ENCODE measurements around the gene ZNF862. TPM values are rescaled to one million over a fixed set of nuclear protein-coding genes. Genes with fewer than 3 reads are reported as not detected.

ZNF862 gene
- total RNA-seq, 2 donors from 2014 or later = 8.3 to 15.6 TPM

- H3K36me3 ChIP-seq (ENCODE audit: control insufficient read depth, insufficient read depth, low read length) = no peaks in the 10 kb centered on the region
- H3K4me1 Mint-ChIP-seq = no peaks in the 10 kb centered on the region
- no peak overlapping the region for H3K4me3 Mint-ChIP-seq
- no peak overlapping the region for H3K27ac Mint-ChIP-seq
- DNase-seq = no peak
- no peaks in the 10 kb centered on the region for H3K36me3 Mint-ChIP-seq (ENCODE audit: low read depth)
- H3K27ac ChIP-seq (ENCODE audit: low read depth, low read length) = no peak overlapping the region
- no peak overlapping the region for H3K9ac ChIP-seq (ENCODE audit: extremely low read depth, low read length, poor library complexity, severe bottlenecking)
- H3K9me3 ChIP-seq (ENCODE audit: control insufficient read depth, low read length) = no peaks in the 10 kb centered on the region
- peaks cover 31% of the 10 kb centered on the region for H3K27me3 ChIP-seq (ENCODE audit: control insufficient read depth, insufficient read depth, low read length, poor library complexity, severe bottlenecking)
- H3K4me1 ChIP-seq (ENCODE audit: control insufficient read depth, insufficient read depth, low read length) = no peaks in the 10 kb centered on the region
- no peaks in the 10 kb centered on the region for H3K9me3 Mint-ChIP-seq
- no peak for TF ChIP-seq CTCF (conservative IDR thresholded peaks at IDR 0.05)
- H3K4me3 ChIP-seq (ENCODE audit: low read length) = no peak overlapping the region
- 85 to 91% methylated on average over 5 to 10 of the region's 10 CpGs for WGBS, 2 experiments (ENCODE audit: insufficient coverage in 1 of 2, insufficient read length in 1 of 2)
- H3K27me3 Mint-ChIP-seq (ENCODE audit: insufficient read depth) = peaks cover 56% of the 10 kb centered on the region
Observed at GRCh38 chr7:149793261-149793660, 44.9 kb upstream of the ZNF862 start.

- Histone ChIP-seq H3K36me3 (ENCODE audit: control insufficient read depth, insufficient read depth, low read length) (no peaks in the 10 kb centered on the region), H3K27ac (ENCODE audit: low read depth, low read length) (no peak overlapping the region), H3K27me3 (ENCODE audit: control insufficient read depth, insufficient read depth, low read length, poor library complexity, severe bottlenecking) (peaks cover 17% of the 10 kb centered on the region), H3K9me3 (ENCODE audit: control insufficient read depth, low read length) (no peaks in the 10 kb centered on the region), H3K4me1 (ENCODE audit: control insufficient read depth, insufficient read depth, low read length) (no peaks in the 10 kb centered on the region), H3K4me3 (ENCODE audit: low read length) (no peak overlapping the region), H3K9ac (ENCODE audit: extremely low read depth, low read length, poor library complexity, severe bottlenecking) (no peak overlapping the region)
- peaks cover 42% of the 10 kb centered on the region for H3K27me3 Mint-ChIP-seq (ENCODE audit: insufficient read depth)
- H3K9me3 Mint-ChIP-seq = no peaks in the 10 kb centered on the region
- H3K27ac Mint-ChIP-seq = no peak overlapping the region
- 73 to 80% methylated on average over 1 to 6 of the region's 6 CpGs for WGBS, 2 experiments (ENCODE audit: insufficient coverage in 1 of 2, insufficient read length in 1 of 2)
- TF ChIP-seq CTCF (conservative IDR thresholded peaks at IDR 0.05) = no peak
- no peak overlapping the region for H3K4me3 Mint-ChIP-seq
- H3K36me3 Mint-ChIP-seq (ENCODE audit: low read depth) = no peaks in the 10 kb centered on the region
- peak; percentile 58 for DNase-seq
- no peaks in the 10 kb centered on the region for H3K4me1 Mint-ChIP-seq
Observed at GRCh38 chr7:149794661-149795060, 43.5 kb upstream of the ZNF862 start.

- Histone ChIP-seq H3K27ac (ENCODE audit: low read depth, low read length) (no peak overlapping the region), H3K36me3 (ENCODE audit: control insufficient read depth, insufficient read depth, low read length) (no peaks in the 10 kb centered on the region), H3K9ac (ENCODE audit: extremely low read depth, low read length, poor library complexity, severe bottlenecking) (no peak overlapping the region), H3K4me1 (ENCODE audit: control insufficient read depth, insufficient read depth, low read length) (no peaks in the 10 kb centered on the region), H3K4me3 (ENCODE audit: low read length) (no peak overlapping the region), H3K9me3 (ENCODE audit: control insufficient read depth, low read length) (no peaks in the 10 kb centered on the region), H3K27me3 (ENCODE audit: control insufficient read depth, insufficient read depth, low read length, poor library complexity, severe bottlenecking) (peaks cover 12% of the 10 kb centered on the region)
- no peak for TF ChIP-seq CTCF (conservative IDR thresholded peaks at IDR 0.05)
- Mint-ChIP-seq H3K27me3 (ENCODE audit: insufficient read depth) (peaks cover 37% of the 10 kb centered on the region), H3K36me3 (ENCODE audit: low read depth) (no peaks in the 10 kb centered on the region), H3K4me1 (no peaks in the 10 kb centered on the region), H3K27ac (no peak overlapping the region), H3K9me3 (no peaks in the 10 kb centered on the region), H3K4me3 (no peak overlapping the region)
- DNase-seq = no peak
- 85 to 86% methylated on average over 6 to 10 of the region's 10 CpGs for WGBS, 2 experiments (ENCODE audit: insufficient coverage in 1 of 2, insufficient read length in 1 of 2)
Observed at GRCh38 chr7:149795126-149795525, 43.0 kb upstream of the ZNF862 start.

Data from endodermal cell (in vitro differentiated cells).